Measurements from ENCODE around the gene LMF1. TPM values are rescaled to one million over a fixed set of nuclear protein-coding genes. Genes with fewer than 3 reads are reported as not detected.

Gene LMF1
- total RNA-seq, 3 donors from 2014 or later: 14.1 to 26.4 (median 21.4) TPM

DNA sequence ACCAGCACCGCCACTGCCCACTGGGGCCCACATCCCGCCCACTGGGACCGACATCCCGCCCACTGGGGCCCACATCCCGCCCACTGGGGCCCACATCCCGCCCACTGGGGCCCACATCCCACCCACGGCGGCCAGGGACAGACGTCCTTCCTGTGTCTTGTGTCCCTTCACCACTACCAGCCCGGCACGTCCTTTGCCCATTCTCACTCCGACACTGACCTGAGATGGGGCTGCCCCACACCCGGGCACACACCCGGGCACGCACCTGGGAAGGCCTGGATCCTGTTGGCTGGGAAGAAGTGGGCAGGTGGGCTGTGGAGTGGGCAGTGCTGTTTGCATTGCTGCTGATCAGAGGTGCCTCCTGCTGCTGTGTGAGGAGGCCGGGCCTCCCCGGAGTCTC lies 141.9 kb downstream of the LMF1 start:
- H3K27me3 ChIP-seq: peaks cover 0 to 55% of the 10 kb centered on the region in 2 donors
- peaks cover 2 to 6% of the 10 kb centered on the region in 2 donors for H3K9me3 ChIP-seq
- no peak overlapping the region for H3K4me3 ChIP-seq
- H3K4me1 ChIP-seq: peaks cover 4 to 7% of the 10 kb centered on the region in 2 donors
- no peak for DNase-seq (ENCODE audit: low spot score in 2 of 2)
- intact Hi-C loops (cut with DNase I; ENCODE audit: low total_unique reads): no loop called here
- no peaks in the 10 kb centered on the region for H3K36me3 ChIP-seq
- no peak overlapping the region for H3K27ac ChIP-seq
- TF ChIP-seq, protein P1, sequence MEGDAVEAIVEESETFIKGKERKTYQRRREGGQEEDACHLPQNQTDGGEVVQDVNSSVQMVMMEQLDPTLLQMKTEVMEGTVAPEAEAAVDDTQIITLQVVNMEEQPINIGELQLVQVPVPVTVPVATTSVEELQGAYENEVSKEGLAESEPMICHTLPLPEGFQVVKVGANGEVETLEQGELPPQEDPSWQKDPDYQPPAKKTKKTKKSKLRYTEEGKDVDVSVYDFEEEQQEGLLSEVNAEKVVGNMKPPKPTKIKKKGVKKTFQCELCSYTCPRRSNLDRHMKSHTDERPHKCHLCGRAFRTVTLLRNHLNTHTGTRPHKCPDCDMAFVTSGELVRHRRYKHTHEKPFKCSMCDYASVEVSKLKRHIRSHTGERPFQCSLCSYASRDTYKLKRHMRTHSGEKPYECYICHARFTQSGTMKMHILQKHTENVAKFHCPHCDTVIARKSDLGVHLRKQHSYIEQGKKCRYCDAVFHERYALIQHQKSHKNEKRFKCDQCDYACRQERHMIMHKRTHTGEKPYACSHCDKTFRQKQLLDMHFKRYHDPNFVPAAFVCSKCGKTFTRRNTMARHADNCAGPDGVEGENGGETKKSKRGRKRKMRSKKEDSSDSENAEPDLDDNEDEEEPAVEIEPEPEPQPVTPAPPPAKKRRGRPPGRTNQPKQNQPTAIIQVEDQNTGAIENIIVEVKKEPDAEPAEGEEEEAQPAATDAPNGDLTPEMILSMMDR (IDR thresholded peaks at IDR 0.05): no peak
- no peak for TF ChIP-seq POLR2AphosphoS5 (IDR thresholded peaks at IDR 0.05)

DNA sequence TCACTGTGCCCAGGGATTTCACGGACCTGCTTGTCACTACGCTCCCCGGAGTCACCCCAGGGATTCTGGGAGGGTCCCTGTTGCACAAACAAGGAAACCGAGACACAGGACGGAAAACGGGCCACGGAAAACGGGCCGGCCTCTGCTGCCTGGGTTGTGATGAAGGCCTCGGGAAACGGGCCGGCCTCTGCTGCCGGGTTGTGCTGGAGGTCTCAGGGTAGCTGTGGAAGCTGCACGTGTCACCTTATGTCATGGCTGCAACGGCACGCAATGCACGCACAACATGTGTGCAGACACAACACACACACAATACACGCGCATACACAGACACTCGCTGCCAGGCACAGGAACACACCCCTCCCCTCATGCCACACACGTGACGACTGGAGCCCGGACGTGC lies 143.3 kb downstream of the LMF1 start:
- peaks cover 0 to 49% of the 10 kb centered on the region in 2 donors for H3K27me3 ChIP-seq
- H3K27ac ChIP-seq: no peak overlapping the region
- no peak for DNase-seq (ENCODE audit: low spot score in 2 of 2)
- intact Hi-C loops (cut with DNase I; ENCODE audit: low total_unique reads): no loop called here
- no peaks in the 10 kb centered on the region for H3K9me3 ChIP-seq
- H3K4me3 ChIP-seq: no peak overlapping the region
- H3K36me3 ChIP-seq: no peaks in the 10 kb centered on the region
- H3K4me1 ChIP-seq: peaks cover 4 to 7% of the 10 kb centered on the region in 2 donors
- TF ChIP-seq POLR2A (IDR thresholded peaks at IDR 0.05): no peak
- TF ChIP-seq POLR2AphosphoS5 (IDR thresholded peaks at IDR 0.05): no peak
- TF ChIP-seq, protein P1 (IDR thresholded peaks at IDR 0.05): no peak

DNA sequence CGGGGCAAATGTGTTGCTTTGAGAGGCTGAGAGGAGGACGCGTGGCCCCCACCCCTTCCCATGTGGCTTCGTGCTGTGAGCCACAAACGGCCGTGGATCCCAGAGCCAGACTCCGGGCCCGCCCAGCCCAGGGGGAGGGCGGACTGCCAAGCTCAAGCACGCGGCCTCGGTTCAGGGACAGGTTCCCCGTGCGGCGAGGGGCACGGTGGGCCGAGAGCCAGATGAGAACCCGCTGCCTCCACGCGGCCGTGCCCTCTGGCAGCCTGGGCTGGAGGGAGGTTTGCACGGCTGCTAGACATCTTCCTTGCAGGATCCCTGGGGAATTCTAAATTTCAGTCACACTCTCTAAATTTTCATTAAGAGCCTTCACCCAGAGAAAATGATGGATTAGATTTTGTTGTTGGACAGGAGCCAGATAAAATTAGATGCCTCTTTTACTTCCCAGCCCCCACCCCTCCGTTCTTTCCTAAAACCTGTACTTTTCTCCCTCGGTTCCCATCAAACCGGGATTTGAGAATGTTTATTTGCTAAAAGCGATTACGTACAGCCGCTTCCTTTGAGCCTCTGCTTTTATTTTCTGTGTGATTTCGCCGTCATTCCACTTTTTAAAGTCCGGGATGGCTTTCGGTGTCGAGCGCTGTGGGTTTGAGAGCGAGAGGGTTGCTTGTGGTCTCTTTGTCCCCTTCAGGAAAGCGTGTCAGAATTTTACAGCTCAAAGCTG lies 145.3 kb downstream of the LMF1 start:
- H3K9me3 ChIP-seq: no peaks in the 10 kb centered on the region
- peak overlapping the region in 1 of 3 donors; percentile 43 for H3K4me3 ChIP-seq
- H3K36me3 ChIP-seq: no peaks in the 10 kb centered on the region
- TF ChIP-seq POLR2A (IDR thresholded peaks at IDR 0.05): no peak
- no peak for TF ChIP-seq POLR2AphosphoS5 (IDR thresholded peaks at IDR 0.05)
- TF ChIP-seq, protein P1 (IDR thresholded peaks at IDR 0.05): no peak
- intact Hi-C loops (cut with DNase I; ENCODE audit: low total_unique reads): no loop called here
- H3K4me1 ChIP-seq: peaks cover 4 to 7% of the 10 kb centered on the region in 2 donors
- peaks cover 0 to 49% of the 10 kb centered on the region in 2 donors for H3K27me3 ChIP-seq
- H3K27ac ChIP-seq: no peak overlapping the region
- DNase-seq (ENCODE audit: low spot score in 2 of 2): no peak

DNA sequence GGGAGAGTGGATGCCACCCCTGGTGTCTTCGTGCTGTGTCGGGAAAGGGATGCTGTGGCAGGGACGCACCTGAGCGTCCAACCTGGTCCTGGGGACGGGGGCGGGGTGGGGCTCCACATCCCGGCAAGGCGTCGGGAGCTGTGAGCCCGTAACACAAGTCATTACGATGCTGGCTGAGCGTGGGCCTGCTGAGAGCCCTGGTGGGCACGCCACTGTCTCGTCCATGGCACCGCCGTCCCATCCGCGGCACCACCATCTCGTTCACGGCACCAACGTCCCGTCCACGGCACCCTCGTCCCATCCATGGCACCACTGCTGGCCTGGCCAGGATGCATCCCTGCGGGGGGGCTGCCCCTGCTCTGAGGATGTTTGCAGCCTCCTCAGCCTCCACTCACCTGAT lies 146.2 kb downstream of the LMF1 start:
- Histone ChIP-seq H3K4me1 (peaks cover 4 to 7% of the 10 kb centered on the region in 2 donors), H3K27me3 (peaks cover 0 to 53% of the 10 kb centered on the region in 2 donors), H3K27ac (no peak overlapping the region), H3K36me3 (no peaks in the 10 kb centered on the region), H3K9me3 (no peaks in the 10 kb centered on the region), H3K4me3 (no peak overlapping the region)
- intact Hi-C loops (cut with DNase I; ENCODE audit: low total_unique reads): no loop called here
- DNase-seq (ENCODE audit: low spot score in 2 of 2): no peak
- TF ChIP-seq, protein P1 (IDR thresholded peaks at IDR 0.05): no peak
- TF ChIP-seq POLR2A (IDR thresholded peaks at IDR 0.05): no peak
- no peak for TF ChIP-seq POLR2AphosphoS5 (IDR thresholded peaks at IDR 0.05)

DNA sequence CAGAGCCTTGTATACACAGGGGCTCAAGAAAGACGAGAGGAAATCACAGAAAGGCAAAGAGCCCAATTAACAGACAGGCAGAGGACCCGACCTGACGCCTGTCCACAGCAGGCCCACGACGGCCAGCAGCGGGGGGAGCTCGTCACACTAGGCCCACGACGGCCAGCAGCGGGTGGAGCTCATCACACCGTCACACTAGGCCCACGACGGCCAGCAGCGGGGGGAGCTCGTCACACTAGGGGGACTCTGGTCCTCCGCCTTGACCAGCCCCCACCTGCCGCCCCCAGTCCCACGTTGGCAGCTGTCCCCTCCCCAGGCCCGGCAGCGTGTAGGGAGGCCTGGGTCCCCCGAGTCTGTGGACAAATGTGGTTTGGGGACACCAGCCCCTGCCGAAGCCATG lies 146.6 kb downstream of the LMF1 start:
- Histone ChIP-seq H3K4me1 (peaks cover 4 to 7% of the 10 kb centered on the region in 2 donors), H3K27me3 (peaks cover 0 to 57% of the 10 kb centered on the region in 2 donors), H3K36me3 (no peaks in the 10 kb centered on the region), H3K9me3 (no peaks in the 10 kb centered on the region), H3K27ac (no peak overlapping the region), H3K4me3 (no peak overlapping the region)
- DNase-seq (ENCODE audit: low spot score in 2 of 2): no peak
- intact Hi-C loops (cut with DNase I; ENCODE audit: low total_unique reads): no loop called here
- TF ChIP-seq, protein P1 (IDR thresholded peaks at IDR 0.05): no peak
- no peak for TF ChIP-seq POLR2AphosphoS5 (IDR thresholded peaks at IDR 0.05)
- no peak for TF ChIP-seq POLR2A (IDR thresholded peaks at IDR 0.05)
